ENCODE measurements around the gene TTN.

TTN gene

DNA sequence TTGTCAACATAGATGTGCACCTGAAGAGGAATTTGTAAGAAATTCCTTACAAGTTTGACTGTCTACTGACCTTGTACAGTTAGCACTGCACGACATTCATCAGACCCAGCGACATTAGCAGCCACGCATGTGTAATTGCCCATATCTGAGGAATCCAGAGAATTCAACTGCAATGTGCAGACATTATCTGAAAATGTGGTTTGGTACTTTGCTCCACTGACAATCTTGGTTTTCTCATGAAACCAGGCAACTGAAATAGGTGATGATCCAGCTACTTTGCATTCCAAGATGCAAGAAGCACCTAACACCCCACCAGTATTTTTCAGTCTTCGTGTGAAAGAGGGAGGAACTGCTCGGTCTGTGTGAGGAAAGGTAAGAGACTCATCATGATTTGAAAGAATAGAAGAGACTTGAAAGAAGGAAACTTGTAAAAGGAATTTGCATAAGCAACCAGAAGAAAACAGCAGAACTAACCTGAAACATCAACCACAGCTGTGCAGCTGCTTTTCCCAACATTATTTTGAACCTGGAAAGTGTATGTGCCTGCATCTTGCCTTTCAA, 83.4 kb downstream of the TTN start:
- no peak overlapping the region for H3K4me3 ChIP-seq (ENCODE audit: control insufficient read depth in 1 of 7, extremely low read depth in 1 of 7, insufficient read depth in 4 of 7, low read depth in 2 of 7, low read length in 6 of 7)
- POLR2A ChIA-PET, result no interaction called here
- DNase-seq, result no peak
- 95% methylated on average over 3 of the region's 5 CpGs for WGBS (ENCODE audit: insufficient coverage)
- CTCF ChIA-PET, result no interaction called here
- peaks cover 0 to 1% (median 0%) of the 10 kb centered on the region in 5 experiments for H3K27me3 ChIP-seq (replicated peaks in 2 of 5; ENCODE audit: control insufficient read depth in 4 of 5, insufficient read depth in 5 of 5, low read length in 4 of 5)
- H3K9me3 ChIP-seq (ENCODE audit: control extremely low read depth in 1 of 5, control insufficient read depth in 4 of 5, insufficient read depth in 2 of 5, low read depth in 1 of 5, low read length in 4 of 5), result no peaks in the 10 kb centered on the region
- H3K27ac ChIP-seq (ENCODE audit: insufficient read depth in 1 of 2, low read depth in 1 of 2, low read length in 2 of 2, poor library complexity in 1 of 2, severe bottlenecking in 2 of 2), result no peak overlapping the region
- H3K36me3 ChIP-seq (ENCODE audit: control insufficient read depth in 4 of 4, insufficient read depth in 4 of 4, low read length in 3 of 4), result peaks cover 0 to 5% (median 0%) of the 10 kb centered on the region in 4 experiments
- no peaks in the 10 kb centered on the region for H3K4me1 ChIP-seq (ENCODE audit: control extremely low read depth in 1 of 4, control insufficient read depth in 4 of 4, insufficient read depth in 4 of 4, low read length in 3 of 4)

DNA sequence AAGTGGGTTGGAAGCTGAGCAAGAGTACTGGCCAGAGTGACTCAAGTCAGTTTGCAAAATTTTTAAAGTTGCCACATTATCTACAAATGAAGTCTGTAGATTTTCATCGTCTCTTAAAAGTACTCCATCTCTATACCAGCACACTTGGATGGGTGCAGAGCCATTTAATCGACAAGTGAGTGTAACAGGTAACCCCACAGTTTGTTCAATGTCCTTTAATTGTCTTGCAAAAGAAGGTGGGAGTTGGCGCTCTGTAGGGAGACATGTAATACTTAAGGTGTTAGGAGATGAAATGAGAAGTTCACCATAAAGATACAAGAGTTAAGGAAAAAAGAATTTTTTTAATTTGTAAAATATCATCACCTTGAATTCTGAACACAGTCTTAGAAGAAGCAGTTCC, 84.9 kb downstream of the TTN start:
- no peak overlapping the region for H3K27ac ChIP-seq (ENCODE audit: insufficient read depth in 1 of 2, low read depth in 1 of 2, low read length in 2 of 2, poor library complexity in 1 of 2, severe bottlenecking in 2 of 2)
- 100% methylated on average over 2 of the region's 3 CpGs for WGBS (ENCODE audit: insufficient coverage)
- no peak overlapping the region for H3K4me3 ChIP-seq (ENCODE audit: control insufficient read depth in 1 of 7, extremely low read depth in 1 of 7, insufficient read depth in 4 of 7, low read depth in 2 of 7, low read length in 6 of 7)
- no peak for DNase-seq
- H3K4me1 ChIP-seq (ENCODE audit: control extremely low read depth in 1 of 4, control insufficient read depth in 4 of 4, insufficient read depth in 4 of 4, low read length in 3 of 4), result no peaks in the 10 kb centered on the region
- no peaks in the 10 kb centered on the region for H3K9me3 ChIP-seq (ENCODE audit: control extremely low read depth in 1 of 5, control insufficient read depth in 4 of 5, insufficient read depth in 2 of 5, low read depth in 1 of 5, low read length in 4 of 5)
- CTCF ChIA-PET, result no interaction called here
- H3K27me3 ChIP-seq (replicated peaks in 2 of 5; ENCODE audit: control insufficient read depth in 4 of 5, insufficient read depth in 5 of 5, low read length in 4 of 5), result peaks cover 0 to 1% (median 0%) of the 10 kb centered on the region in 5 experiments
- POLR2A ChIA-PET, result no interaction called here
- peaks cover 0 to 6% (median 0%) of the 10 kb centered on the region in 4 experiments for H3K36me3 ChIP-seq (ENCODE audit: control insufficient read depth in 4 of 4, insufficient read depth in 4 of 4, low read length in 3 of 4)

DNA sequence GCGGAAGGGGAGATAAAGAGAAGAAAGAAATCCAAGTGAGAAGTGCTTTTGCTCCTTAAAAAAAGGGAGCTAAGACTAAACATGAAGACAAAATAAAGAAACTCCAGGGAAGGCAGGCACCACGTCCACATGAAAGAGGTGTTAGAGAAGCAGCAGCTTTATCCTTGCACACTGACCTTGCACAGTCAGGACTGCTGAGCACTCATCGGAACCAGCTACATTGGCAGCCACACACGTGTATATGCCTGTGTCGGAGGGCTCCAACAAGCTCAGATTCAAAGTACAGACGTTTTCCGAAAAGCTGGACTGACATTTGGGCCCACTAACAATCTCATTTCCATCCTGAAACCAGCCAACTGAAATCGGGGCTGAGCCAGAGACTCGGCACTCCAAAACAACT, 88.2 kb downstream of the TTN start:
- POLR2A ChIA-PET, result interaction anchor here (0.6 kb wide), 1 partner anchor 1138 kb away, joined by 3 read pairs; no protein-coding TSS in a partner anchor
- CTCF ChIA-PET, result no interaction called here
- no peak overlapping the region for H3K27ac ChIP-seq (ENCODE audit: insufficient read depth in 1 of 2, low read depth in 1 of 2, low read length in 2 of 2, poor library complexity in 1 of 2, severe bottlenecking in 2 of 2)
- WGBS (ENCODE audit: insufficient coverage), result 98% methylated on average over 5 of the region's 9 CpGs
- peaks cover 0 to 1% (median 0%) of the 10 kb centered on the region in 5 experiments for H3K27me3 ChIP-seq (replicated peaks in 2 of 5; ENCODE audit: control insufficient read depth in 4 of 5, insufficient read depth in 5 of 5, low read length in 4 of 5)
- H3K36me3 ChIP-seq (ENCODE audit: control insufficient read depth in 4 of 4, insufficient read depth in 4 of 4, low read length in 3 of 4), result peaks cover 0 to 6% (median 0%) of the 10 kb centered on the region in 4 experiments
- H3K4me3 ChIP-seq (ENCODE audit: control insufficient read depth in 1 of 7, extremely low read depth in 1 of 7, insufficient read depth in 4 of 7, low read depth in 2 of 7, low read length in 6 of 7), result no peak overlapping the region
- no peaks in the 10 kb centered on the region for H3K4me1 ChIP-seq (ENCODE audit: control extremely low read depth in 1 of 4, control insufficient read depth in 4 of 4, insufficient read depth in 4 of 4, low read length in 3 of 4)
- DNase-seq, result no peak
- H3K9me3 ChIP-seq (ENCODE audit: control extremely low read depth in 1 of 5, control insufficient read depth in 4 of 5, insufficient read depth in 2 of 5, low read depth in 1 of 5, low read length in 4 of 5), result no peaks in the 10 kb centered on the region

DNA sequence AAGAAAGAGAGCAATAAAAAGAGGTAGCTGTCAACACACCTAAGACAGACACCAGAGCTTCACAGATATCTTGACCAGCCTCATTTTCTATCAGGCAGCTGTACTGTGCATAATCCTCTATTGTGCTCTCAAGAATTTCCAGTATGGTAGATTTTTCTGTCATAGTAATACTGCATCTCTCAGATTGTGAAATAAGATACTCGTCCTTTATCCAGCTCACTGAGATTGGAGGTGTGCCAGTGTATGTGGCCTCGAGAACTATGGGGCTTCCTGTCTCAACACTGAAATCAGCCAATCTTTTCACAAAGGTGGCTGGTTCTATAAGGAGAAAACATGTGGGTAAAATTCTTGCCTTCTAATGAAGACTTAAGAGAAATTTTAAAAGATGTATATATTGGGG, 88.9 kb downstream of the TTN start:
- no peak overlapping the region for H3K27ac ChIP-seq (ENCODE audit: insufficient read depth in 1 of 2, low read depth in 1 of 2, low read length in 2 of 2, poor library complexity in 1 of 2, severe bottlenecking in 2 of 2)
- DNase-seq, result no peak
- WGBS (ENCODE audit: insufficient coverage), result 15% methylated on average over 2 of the region's 2 CpGs
- peaks cover 0 to 1% (median 0%) of the 10 kb centered on the region in 5 experiments for H3K27me3 ChIP-seq (replicated peaks in 2 of 5; ENCODE audit: control insufficient read depth in 4 of 5, insufficient read depth in 5 of 5, low read length in 4 of 5)
- CTCF ChIA-PET, result no interaction called here
- peaks cover 0 to 6% (median 0%) of the 10 kb centered on the region in 4 experiments for H3K36me3 ChIP-seq (ENCODE audit: control insufficient read depth in 4 of 4, insufficient read depth in 4 of 4, low read length in 3 of 4)
- no peak overlapping the region for H3K4me3 ChIP-seq (ENCODE audit: control insufficient read depth in 1 of 7, extremely low read depth in 1 of 7, insufficient read depth in 4 of 7, low read depth in 2 of 7, low read length in 6 of 7)
- POLR2A ChIA-PET, result no interaction called here
- H3K9me3 ChIP-seq (ENCODE audit: control extremely low read depth in 1 of 5, control insufficient read depth in 4 of 5, insufficient read depth in 2 of 5, low read depth in 1 of 5, low read length in 4 of 5), result peaks cover 0 to 2% (median 0%) of the 10 kb centered on the region in 5 experiments
- H3K4me1 ChIP-seq (ENCODE audit: control extremely low read depth in 1 of 4, control insufficient read depth in 4 of 4, insufficient read depth in 4 of 4, low read length in 3 of 4), result no peaks in the 10 kb centered on the region

DNA sequence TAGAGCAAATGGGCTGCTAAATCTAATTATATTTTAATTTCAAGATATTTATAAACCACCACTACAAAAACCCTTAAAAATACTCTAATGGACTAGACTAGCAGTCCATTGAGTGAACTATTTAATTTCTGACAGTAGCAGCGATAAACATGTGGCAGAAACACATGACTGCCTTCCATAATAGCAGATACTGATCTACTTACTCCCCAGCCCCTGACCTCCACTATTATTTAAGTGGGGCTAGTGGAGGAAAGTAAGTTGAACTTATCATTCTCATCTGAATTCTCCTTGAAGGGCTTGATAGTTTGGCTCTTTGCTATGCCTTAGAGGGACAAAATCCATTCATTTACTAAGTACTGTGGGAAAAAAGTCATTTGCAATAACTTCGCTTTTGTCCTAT, 90.8 kb downstream of the TTN start:
- POLR2A ChIA-PET, result no interaction called here
- peaks cover 0 to 4% (median 0%) of the 10 kb centered on the region in 4 experiments for H3K36me3 ChIP-seq (ENCODE audit: control insufficient read depth in 4 of 4, insufficient read depth in 4 of 4, low read length in 3 of 4)
- CTCF ChIA-PET, result no interaction called here
- H3K9me3 ChIP-seq (ENCODE audit: control extremely low read depth in 1 of 5, control insufficient read depth in 4 of 5, insufficient read depth in 2 of 5, low read depth in 1 of 5, low read length in 4 of 5), result peaks cover 0 to 2% (median 0%) of the 10 kb centered on the region in 5 experiments
- no peaks in the 10 kb centered on the region for H3K4me1 ChIP-seq (ENCODE audit: control extremely low read depth in 1 of 4, control insufficient read depth in 4 of 4, insufficient read depth in 4 of 4, low read length in 3 of 4)
- no peak overlapping the region for H3K4me3 ChIP-seq (ENCODE audit: control insufficient read depth in 1 of 7, extremely low read depth in 1 of 7, insufficient read depth in 4 of 7, low read depth in 2 of 7, low read length in 6 of 7)
- no peak overlapping the region for H3K27ac ChIP-seq (ENCODE audit: insufficient read depth in 1 of 2, low read depth in 1 of 2, low read length in 2 of 2, poor library complexity in 1 of 2, severe bottlenecking in 2 of 2)
- no peak for DNase-seq
- WGBS (ENCODE audit: insufficient coverage), result 88% methylated on average over 1 of the region's 2 CpGs
- H3K27me3 ChIP-seq (replicated peaks in 2 of 5; ENCODE audit: control insufficient read depth in 4 of 5, insufficient read depth in 5 of 5, low read length in 4 of 5), result peaks cover 0 to 1% (median 0%) of the 10 kb centered on the region in 5 experiments

DNA sequence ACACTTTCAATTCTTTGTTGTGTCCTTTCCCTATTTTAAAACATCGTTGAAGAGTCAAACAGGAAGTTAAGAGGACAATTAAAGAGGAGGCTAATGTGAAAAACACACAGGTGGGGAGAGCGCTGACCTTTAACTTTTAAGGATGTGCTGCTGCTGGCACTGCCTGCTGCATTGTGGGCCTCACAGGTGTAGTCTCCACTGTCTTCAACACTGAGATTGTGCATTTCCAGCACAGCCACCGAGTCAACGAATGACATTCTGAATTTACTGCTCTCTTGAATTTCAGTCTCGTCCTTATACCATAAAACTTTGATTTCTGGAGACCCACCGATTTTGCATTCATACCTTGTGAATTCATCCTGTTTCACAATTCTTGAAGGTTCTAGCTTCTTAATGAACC, 91.9 kb downstream of the TTN start:
- 98% methylated on average over 5 of the region's 6 CpGs for WGBS (ENCODE audit: insufficient coverage)
- ChIA-PET CTCF (no interaction called here), POLR2A (no interaction called here)
- Histone ChIP-seq H3K9me3 (ENCODE audit: control extremely low read depth in 1 of 5, control insufficient read depth in 4 of 5, insufficient read depth in 2 of 5, low read depth in 1 of 5, low read length in 4 of 5) (peaks cover 0 to 2% (median 0%) of the 10 kb centered on the region in 5 experiments), H3K27ac (ENCODE audit: insufficient read depth in 1 of 2, low read depth in 1 of 2, low read length in 2 of 2, poor library complexity in 1 of 2, severe bottlenecking in 2 of 2) (no peak overlapping the region), H3K27me3 (replicated peaks in 2 of 5; ENCODE audit: control insufficient read depth in 4 of 5, insufficient read depth in 5 of 5, low read length in 4 of 5) (peaks cover 0 to 1% (median 0%) of the 10 kb centered on the region in 5 experiments), H3K4me1 (ENCODE audit: control extremely low read depth in 1 of 4, control insufficient read depth in 4 of 4, insufficient read depth in 4 of 4, low read length in 3 of 4) (no peaks in the 10 kb centered on the region), H3K36me3 (ENCODE audit: control insufficient read depth in 4 of 4, insufficient read depth in 4 of 4, low read length in 3 of 4) (peaks cover 0 to 4% (median 0%) of the 10 kb centered on the region in 4 experiments), H3K4me3 (ENCODE audit: control insufficient read depth in 1 of 7, extremely low read depth in 1 of 7, insufficient read depth in 4 of 7, low read depth in 2 of 7, low read length in 6 of 7) (no peak overlapping the region)
- no peak for DNase-seq

DNA sequence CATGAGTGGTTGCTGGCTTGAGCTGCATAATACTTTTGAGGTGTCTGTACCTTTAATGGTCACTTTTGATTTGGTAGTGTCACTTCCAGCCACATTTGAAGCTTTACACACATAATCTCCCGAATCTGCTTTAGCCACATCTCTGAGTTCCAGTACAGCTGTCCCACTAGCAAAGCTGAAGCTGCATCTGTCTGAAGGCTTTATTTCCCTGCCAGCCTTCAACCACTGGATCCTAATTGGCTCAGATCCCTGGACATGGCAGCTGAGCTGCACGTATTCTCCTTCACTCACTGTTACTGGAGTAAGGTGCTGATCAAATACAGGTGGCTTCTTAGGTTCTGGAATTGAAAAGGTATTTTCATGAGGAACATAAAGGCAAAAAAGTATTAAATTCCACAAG, 99.7 kb downstream of the TTN start:
- Histone ChIP-seq H3K4me1 (ENCODE audit: control extremely low read depth in 1 of 4, control insufficient read depth in 4 of 4, insufficient read depth in 4 of 4, low read length in 3 of 4) (no peaks in the 10 kb centered on the region), H3K36me3 (ENCODE audit: control insufficient read depth in 4 of 4, insufficient read depth in 4 of 4, low read length in 3 of 4) (no peaks in the 10 kb centered on the region), H3K9me3 (ENCODE audit: control extremely low read depth in 1 of 5, control insufficient read depth in 4 of 5, insufficient read depth in 2 of 5, low read depth in 1 of 5, low read length in 4 of 5) (no peaks in the 10 kb centered on the region), H3K4me3 (ENCODE audit: control insufficient read depth in 1 of 7, extremely low read depth in 1 of 7, insufficient read depth in 4 of 7, low read depth in 2 of 7, low read length in 6 of 7) (no peak overlapping the region), H3K27ac (ENCODE audit: insufficient read depth in 1 of 2, low read depth in 1 of 2, low read length in 2 of 2, poor library complexity in 1 of 2, severe bottlenecking in 2 of 2) (no peak overlapping the region), H3K27me3 (replicated peaks in 2 of 5; ENCODE audit: control insufficient read depth in 4 of 5, insufficient read depth in 5 of 5, low read length in 4 of 5) (no peaks in the 10 kb centered on the region)
- POLR2A ChIA-PET, result interaction anchor here (0.6 kb wide), 1 partner anchor 218 kb away, joined by 3 read pairs; no protein-coding TSS in a partner anchor
- CTCF ChIA-PET, result no interaction called here
- WGBS (ENCODE audit: insufficient coverage), result 100% methylated on average over 1 of the region's 2 CpGs
- DNase-seq, result no peak
